SK-N-SH (cell line): ENCODE measurements around the gene HTT. TPM values are rescaled to one million over a fixed set of nuclear protein-coding genes. Genes with fewer than 3 reads are reported as not detected.

Experiments
- CTCF ChIA-PET: fragments of 300-600, 350-600 bp; formaldehyde crosslinking; extraction: SDS; loops from one replicate; lab custom pipeline; 2021; lab: Yijun Ruan, JAX
- POLR2A ChIA-PET: fragments of 350-600 bp; sonication (Branson Sonifier 250); formaldehyde crosslinking; extraction: SDS; loops from one replicate; lab custom pipeline; 2020; ENCODE audit warnings: antibody characterized with exemption, inconsistent platforms; lab: Yijun Ruan, JAX
- DNase-seq: peaks from one replicate; pipeline ENCODE4 v3.0.0; 2012
- H2AFZ ChIP-seq: fragments of 200-600 bp; sonication (generic); 2 replicates; pipeline ENCODE4 v1.8.1; 2016; ENCODE audit warnings: antibody characterized with exemption, mild to moderate bottlenecking, low read depth
- H3F3A ChIP-seq: fragments of 200-600 bp; sonication (generic); replicated peaks from 2 replicates; pipeline ENCODE3; 2016; ENCODE audit warnings: antibody characterized with exemption, mild to moderate bottlenecking; ENCODE audit not compliant: insufficient read depth
- H3K27ac ChIP-seq, 2 experiments: fragments of 200-500 bp in 1 of 2; fragments of 200-600 bp in 1 of 2; sonication (Bioruptor generic) in 1 of 2; sonication (generic), shearing (Covaris generic) in 1 of 2; 2 replicates each; pipeline versions ENCODE4 v1.5.1 to v1.6.1; 2014 to 2016; ENCODE audit warnings: low read depth in 2 of 2, inconsistent platforms in 1 of 2, low read length in 1 of 2, mild to moderate bottlenecking in 1 of 2, mixed read lengths in 1 of 2
- H3K27me3 ChIP-seq: fragments of 200-600 bp; sonication (generic), shearing (Covaris generic); 2 replicates; pipeline ENCODE4 v1.6.1; 2016; ENCODE audit warnings: mixed run types; ENCODE audit not compliant: insufficient read depth
- H3K36me3 ChIP-seq, 2 experiments: fragments of 200-500 bp in 1 of 2; fragments of 200-600 bp in 1 of 2; sonication (Bioruptor generic) in 1 of 2; sonication (generic) in 1 of 2; replicated peaks in 1 of 2; 2 replicates each; pipeline versions ENCODE3 to v1.5.1; 2014 to 2016; ENCODE audit warnings: low read length in 1 of 2, mild to moderate bottlenecking in 1 of 2; ENCODE audit not compliant: insufficient read depth in 2 of 2, control insufficient read depth in 1 of 2
- H3K4me1 ChIP-seq, 2 experiments: fragments of 200-500 bp in 1 of 2; fragments of 200-600 bp in 1 of 2; sonication (Bioruptor generic) in 1 of 2; sonication (generic), shearing (Covaris generic) in 1 of 2; 2 replicates each; pipeline versions ENCODE4 v1.5.1 to v1.6.1; 2014 to 2016; ENCODE audit warnings: low read depth in 1 of 2, low read length in 1 of 2, mixed run types in 1 of 2; ENCODE audit not compliant: insufficient read depth in 2 of 2, control insufficient read depth in 1 of 2
- H3K4me2 ChIP-seq: fragments of 200-600 bp; sonication (generic), shearing (Covaris generic); 2 replicates; pipeline ENCODE4 v1.6.1; 2017; ENCODE audit warnings: mixed run types
- H3K4me3 ChIP-seq, 2 experiments: fragments of 200-500 bp in 1 of 2; fragments of 200-600 bp in 1 of 2; sonication (Bioruptor generic) in 1 of 2; sonication (generic), shearing (Covaris generic) in 1 of 2; 2 replicates each; pipeline versions ENCODE4 v1.5.1 to v1.8.1; 2014 to 2016; ENCODE audit warnings: low read depth in 2 of 2, inconsistent platforms in 1 of 2, low read length in 1 of 2, mild to moderate bottlenecking in 1 of 2, mixed read lengths in 1 of 2, moderate library complexity in 1 of 2
- H3K79me2 ChIP-seq: fragments of 200-600 bp; sonication (generic); 2 replicates; pipeline ENCODE4 v1.8.1; 2017; ENCODE audit warnings: mild to moderate bottlenecking; ENCODE audit not compliant: insufficient read depth
- H3K9ac ChIP-seq: fragments of 200-600 bp; sonication (generic); 2 replicates; pipeline ENCODE4 v1.6.1; 2017; ENCODE audit warnings: mixed run types
- H3K9me2 ChIP-seq: fragments of 200-600 bp; sonication (generic); 2 replicates; pipeline ENCODE4 v1.6.1; 2017; ENCODE audit warnings: mixed run types
- H3K9me3 ChIP-seq: fragments of 200-600 bp; sonication (generic); 2 replicates; pipeline ENCODE4 v1.6.1; 2017; ENCODE audit warnings: mixed run types, mild to moderate bottlenecking, moderate library complexity
- H4K20me1 ChIP-seq: fragments of 200-600 bp; sonication (generic); 2 replicates; pipeline ENCODE4 v1.6.1; 2017; ENCODE audit warnings: mild to moderate bottlenecking, mixed run types; ENCODE audit not compliant: insufficient read depth
- ELF1 ChIP-seq: IDR thresholded peaks from 2 replicates; pipeline ENCODE4 v1.4.0; 2012
- GABPA ChIP-seq: IDR thresholded peaks from 2 replicates; pipeline ENCODE4 v1.4.0; 2012; ENCODE audit warnings: low read depth, mild to moderate bottlenecking
- MEF2A ChIP-seq: IDR thresholded peaks from 2 replicates; pipeline ENCODE4 v1.4.0; 2012; ENCODE audit warnings: low read depth, borderline replicate concordance
- RFX5 ChIP-seq: IDR thresholded peaks from 2 replicates; pipeline ENCODE4 v1.6.1; 2012; ENCODE audit warnings: mild to moderate bottlenecking, improper control_type of control experiment, low read length
- RXRA ChIP-seq: IDR thresholded peaks from 2 replicates; pipeline ENCODE4 v1.4.0; 2012; ENCODE audit warnings: low read depth, mild to moderate bottlenecking, borderline replicate concordance
- TAF1 ChIP-seq: IDR thresholded peaks from 2 replicates; pipeline ENCODE4 v1.6.1; 2012; ENCODE audit warnings: low read depth, mild to moderate bottlenecking, low read length, moderate library complexity, borderline replicate concordance
- YY1 ChIP-seq: IDR thresholded peaks from 2 replicates; pipeline ENCODE4 v1.4.0; 2012; ENCODE audit warnings: low read depth, mild to moderate bottlenecking
- WGBS: methylation state at CpG from one replicate; pipeline ENCODE4 v1.1.6; 2017; ENCODE audit warnings: low lambda C conversion rate; 5-methylcytosine and 5-hydroxymethylcytosine counted together
- polyA plus RNA-seq, 3 experiments: library from polyadenylated mRNA; depleted of rRNA; stranded (reverse); fragments of >200 nt; gene quantifications; 2 replicates each; pipeline ENCODE4 v1.2.3, GENCODE V29; 2012
- TF ChIP-seq, protein P1 (sequence below): IDR thresholded peaks from 2 replicates; pipeline ENCODE4; 2012
- TF ChIP-seq, protein P2 (sequence below): IDR thresholded peaks from 2 replicates; pipeline ENCODE4 v1.6.1; 2012; ENCODE audit warnings: mild to moderate bottlenecking, low read depth, low read length, moderate library complexity
- TF ChIP-seq, protein P3 (sequence below): IDR thresholded peaks from 2 replicates; pipeline ENCODE4 v1.4.0; 2012; ENCODE audit warnings: low read depth, borderline replicate concordance

The HTT gene
- polyA plus RNA-seq, 1 of the 3 experiments (the other 2 are of a cell fraction): 11.3 TPM

DNA sequence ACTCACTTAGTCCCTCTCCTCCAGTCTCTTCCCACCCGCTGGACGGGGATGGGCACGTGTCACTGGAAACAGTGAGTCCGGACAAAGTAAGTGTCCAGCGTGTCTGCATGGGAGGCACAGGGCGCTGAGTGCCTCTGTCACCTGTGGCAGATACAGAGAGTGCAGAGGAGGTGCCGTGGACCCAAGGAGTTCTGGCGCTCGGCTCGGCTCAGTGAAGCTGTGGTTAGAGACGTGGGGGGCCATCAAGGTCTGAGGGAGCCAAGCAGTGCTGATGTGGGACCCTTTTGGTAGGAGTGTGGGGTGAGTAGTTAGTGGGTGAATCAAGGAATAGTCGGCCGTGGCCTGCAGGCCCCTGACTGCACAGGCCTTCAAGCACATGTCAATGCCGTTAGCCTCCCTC, 134.3 kb downstream of the HTT start:
- no peak overlapping the region for H3K4me2 ChIP-seq
- no peaks in the 10 kb centered on the region for H3K9me2 ChIP-seq
- H3K27me3 ChIP-seq: no peaks in the 10 kb centered on the region
- H3K79me2 ChIP-seq: no peaks in the 10 kb centered on the region
- TF ChIP-seq, protein P1, sequence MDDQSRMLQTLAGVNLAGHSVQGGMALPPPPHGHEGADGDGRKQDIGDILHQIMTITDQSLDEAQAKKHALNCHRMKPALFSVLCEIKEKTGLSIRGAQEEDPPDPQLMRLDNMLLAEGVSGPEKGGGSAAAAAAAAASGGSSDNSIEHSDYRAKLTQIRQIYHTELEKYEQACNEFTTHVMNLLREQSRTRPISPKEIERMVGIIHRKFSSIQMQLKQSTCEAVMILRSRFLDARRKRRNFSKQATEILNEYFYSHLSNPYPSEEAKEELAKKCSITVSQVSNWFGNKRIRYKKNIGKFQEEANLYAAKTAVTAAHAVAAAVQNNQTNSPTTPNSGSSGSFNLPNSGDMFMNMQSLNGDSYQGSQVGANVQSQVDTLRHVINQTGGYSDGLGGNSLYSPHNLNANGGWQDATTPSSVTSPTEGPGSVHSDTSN: no peak
- TF ChIP-seq RFX5 (no peak), ELF1 (no peak), MEF2A (no peak), GABPA (no peak), RXRA (no peak), YY1 (no peak), TAF1 (no peak)
- TF ChIP-seq, protein P2, sequence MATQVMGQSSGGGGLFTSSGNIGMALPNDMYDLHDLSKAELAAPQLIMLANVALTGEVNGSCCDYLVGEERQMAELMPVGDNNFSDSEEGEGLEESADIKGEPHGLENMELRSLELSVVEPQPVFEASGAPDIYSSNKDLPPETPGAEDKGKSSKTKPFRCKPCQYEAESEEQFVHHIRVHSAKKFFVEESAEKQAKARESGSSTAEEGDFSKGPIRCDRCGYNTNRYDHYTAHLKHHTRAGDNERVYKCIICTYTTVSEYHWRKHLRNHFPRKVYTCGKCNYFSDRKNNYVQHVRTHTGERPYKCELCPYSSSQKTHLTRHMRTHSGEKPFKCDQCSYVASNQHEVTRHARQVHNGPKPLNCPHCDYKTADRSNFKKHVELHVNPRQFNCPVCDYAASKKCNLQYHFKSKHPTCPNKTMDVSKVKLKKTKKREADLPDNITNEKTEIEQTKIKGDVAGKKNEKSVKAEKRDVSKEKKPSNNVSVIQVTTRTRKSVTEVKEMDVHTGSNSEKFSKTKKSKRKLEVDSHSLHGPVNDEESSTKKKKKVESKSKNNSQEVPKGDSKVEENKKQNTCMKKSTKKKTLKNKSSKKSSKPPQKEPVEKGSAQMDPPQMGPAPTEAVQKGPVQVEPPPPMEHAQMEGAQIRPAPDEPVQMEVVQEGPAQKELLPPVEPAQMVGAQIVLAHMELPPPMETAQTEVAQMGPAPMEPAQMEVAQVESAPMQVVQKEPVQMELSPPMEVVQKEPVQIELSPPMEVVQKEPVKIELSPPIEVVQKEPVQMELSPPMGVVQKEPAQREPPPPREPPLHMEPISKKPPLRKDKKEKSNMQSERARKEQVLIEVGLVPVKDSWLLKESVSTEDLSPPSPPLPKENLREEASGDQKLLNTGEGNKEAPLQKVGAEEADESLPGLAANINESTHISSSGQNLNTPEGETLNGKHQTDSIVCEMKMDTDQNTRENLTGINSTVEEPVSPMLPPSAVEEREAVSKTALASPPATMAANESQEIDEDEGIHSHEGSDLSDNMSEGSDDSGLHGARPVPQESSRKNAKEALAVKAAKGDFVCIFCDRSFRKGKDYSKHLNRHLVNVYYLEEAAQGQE: no peak
- TF ChIP-seq, protein P3, sequence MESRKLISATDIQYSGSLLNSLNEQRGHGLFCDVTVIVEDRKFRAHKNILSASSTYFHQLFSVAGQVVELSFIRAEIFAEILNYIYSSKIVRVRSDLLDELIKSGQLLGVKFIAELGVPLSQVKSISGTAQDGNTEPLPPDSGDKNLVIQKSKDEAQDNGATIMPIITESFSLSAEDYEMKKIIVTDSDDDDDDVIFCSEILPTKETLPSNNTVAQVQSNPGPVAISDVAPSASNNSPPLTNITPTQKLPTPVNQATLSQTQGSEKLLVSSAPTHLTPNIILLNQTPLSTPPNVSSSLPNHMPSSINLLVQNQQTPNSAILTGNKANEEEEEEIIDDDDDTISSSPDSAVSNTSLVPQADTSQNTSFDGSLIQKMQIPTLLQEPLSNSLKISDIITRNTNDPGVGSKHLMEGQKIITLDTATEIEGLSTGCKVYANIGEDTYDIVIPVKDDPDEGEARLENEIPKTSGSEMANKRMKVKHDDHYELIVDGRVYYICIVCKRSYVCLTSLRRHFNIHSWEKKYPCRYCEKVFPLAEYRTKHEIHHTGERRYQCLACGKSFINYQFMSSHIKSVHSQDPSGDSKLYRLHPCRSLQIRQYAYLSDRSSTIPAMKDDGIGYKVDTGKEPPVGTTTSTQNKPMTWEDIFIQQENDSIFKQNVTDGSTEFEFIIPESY: no peak
- no peak for DNase-seq
- no peaks in the 10 kb centered on the region for H3K9me3 ChIP-seq
- ChIA-PET POLR2A (no interaction called here), CTCF (interaction anchor here (1.0 to 2.1 kb wide), 3 partner anchors 9 to 235 kb away, joined by 3 to 5 read pairs (median 3); no protein-coding TSS in a partner anchor)
- H2AFZ ChIP-seq: no peak overlapping the region
- H3F3A ChIP-seq: no peaks in the 10 kb centered on the region
- H3K4me1 ChIP-seq: peaks cover 0 to 9% of the 10 kb centered on the region in 2 experiments; a peak in 2 of 4 replicates
- H3K36me3 ChIP-seq: peaks cover 51 to 81% of the 10 kb centered on the region in 2 experiments
- H3K4me3 ChIP-seq: no peak overlapping the region
- 91% methylated on average over 14 of the region's 14 CpGs for WGBS
- H4K20me1 ChIP-seq: no peaks in the 10 kb centered on the region
- no peak overlapping the region; a peak in 1 of 4 replicates for H3K27ac ChIP-seq
- H3K9ac ChIP-seq: no peak overlapping the region
